Esophagus muscularis mucosa (tissue), 4 donors: ENCODE data around the gene VNN1. TPM values are rescaled to one million over a fixed set of nuclear protein-coding genes. Genes with fewer than 3 reads are reported as not detected.

Experiments used
- DNase-seq: peaks from one replicate; pipeline ENCODE4 v3.0.0-alpha.2; 2017; ENCODE audit errors: extremely low spot score
- H3K27ac ChIP-seq, 4 donors: fragments of 200-600 bp; sonication (generic); replicated peaks in 1 of 4; 1 replicate in 3 of 4; 2 replicates in 1 of 4; pipeline ENCODE4 v1.5.1; 2016 to 2019; ENCODE audit warnings: mild to moderate bottlenecking in 1 of 4
- H3K27me3 ChIP-seq, 4 donors: fragments of 200-600 bp; sonication (generic); one replicate each; pipeline versions ENCODE4 v1.5.1 to v1.6.0; 2016 to 2019
- H3K36me3 ChIP-seq, 4 donors: fragments of 200-600 bp; sonication (generic); one replicate each; pipeline ENCODE4 v1.5.1; 2016 to 2019
- H3K4me1 ChIP-seq, 4 donors: fragments of 200-600 bp; sonication (generic); one replicate each; pipeline ENCODE4 v1.5.1; 2016 to 2019
- H3K4me3 ChIP-seq, 4 donors: fragments of 200-600 bp; sonication (generic); 1 replicate in 2 of 4; 2 replicates in 2 of 4; pipeline ENCODE4 v1.5.1; 2016 to 2019; ENCODE audit warnings: mild to moderate bottlenecking in 4 of 4, moderate library complexity in 1 of 4
- H3K9me3 ChIP-seq, 4 donors: fragments of 200-600 bp; sonication (generic); 1 replicate in 3 of 4; 2 replicates in 1 of 4; pipeline ENCODE4 v1.5.1; 2016 to 2019
- EP300 ChIP-seq: sonication (generic); formaldehyde crosslinking; IDR thresholded peaks from one replicate; pipeline ENCODE4 v1.6.1; 2017; ENCODE audit warnings: antibody characterized with exemption
- POLR2A ChIP-seq: fragments of 450-650 bp; IDR thresholded peaks from one replicate; pipeline ENCODE4 v1.6.1; 2017; ENCODE audit warnings: antibody characterized with exemption, moderate library complexity, mild to moderate bottlenecking, low read depth
- POLR2AphosphoS5 ChIP-seq, 2 donors: sonication (generic); formaldehyde crosslinking; IDR thresholded peaks; one replicate each; pipeline ENCODE4 v1.6.1; 2017; ENCODE audit warnings: antibody characterized with exemption in 2 of 2
- WGBS: methylation state at CpG from one replicate; pipeline ENCODE4 v1.1.5; 2018; 5-methylcytosine and 5-hydroxymethylcytosine counted together
- intact Hi-C: fragments of 100-400 bp; cut with DNase I; formaldehyde crosslinking; loops from one replicate; pipeline ENCODE4 v1.15.1; 2023
- total RNA-seq, 4 donors: library from RNA; depleted of rRNA; stranded (reverse); fragments of >200 nt; gene quantifications; one replicate each; pipeline versions ENCODE4 v1.1.0 to v1.2.1, GENCODE V29; 2016
- TF ChIP-seq, protein P1 (sequence below), 3 experiments: fragments of 200-600 bp in 2 of 3; fragments of 450-650 bp in 1 of 3; sonication (generic) in 2 of 3; IDR thresholded peaks; one replicate each; pipeline ENCODE4 v1.5.1; 2017 to 2019; ENCODE audit warnings: antibody characterized with exemption in 3 of 3, mild to moderate bottlenecking in 2 of 3, moderate library complexity in 1 of 3

Gene VNN1
- total RNA-seq, 4 donors from 2014 or later, result 0.57 to 2.7 (median 1.3) TPM

GRCh38 chr6:132748446-132748845, 34.6 kb upstream of the VNN1 start:
- DNase-seq, result no peak
- 86% methylated on average over 1 of the region's 1 CpG for WGBS
- TF ChIP-seq POLR2A, result no peak
- H3K4me1 ChIP-seq, result no peaks in the 10 kb centered on the region
- no peaks in the 10 kb centered on the region for H3K9me3 ChIP-seq
- intact Hi-C loops, result no loop called here
- H3K4me3 ChIP-seq, result no peak overlapping the region
- no peaks in the 10 kb centered on the region for H3K36me3 ChIP-seq
- no peaks in the 10 kb centered on the region for H3K27me3 ChIP-seq
- H3K27ac ChIP-seq, result no peak overlapping the region

DNA sequence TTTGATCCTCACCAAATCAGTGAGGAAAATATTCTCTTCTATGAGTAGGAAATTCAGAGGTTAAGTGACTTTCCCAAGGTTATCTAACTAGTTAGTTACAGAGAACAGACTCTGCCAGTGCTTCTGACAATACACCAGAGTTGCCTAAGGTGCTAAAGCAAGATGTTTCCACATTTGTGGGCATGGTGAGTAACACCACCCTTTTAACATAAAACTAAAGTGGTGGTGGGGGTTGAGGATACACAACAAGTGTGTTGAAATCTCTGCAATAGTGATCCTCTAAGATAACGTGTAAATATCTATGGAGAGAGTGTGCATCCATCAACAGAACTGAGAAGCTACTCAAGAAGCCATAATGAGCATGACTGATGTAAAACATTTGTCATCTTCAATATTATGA, 32.2 kb upstream of the VNN1 start:
- no peak overlapping the region for H3K4me3 ChIP-seq
- no peaks in the 10 kb centered on the region for H3K9me3 ChIP-seq
- no peaks in the 10 kb centered on the region for H3K4me1 ChIP-seq
- TF ChIP-seq, protein P1, sequence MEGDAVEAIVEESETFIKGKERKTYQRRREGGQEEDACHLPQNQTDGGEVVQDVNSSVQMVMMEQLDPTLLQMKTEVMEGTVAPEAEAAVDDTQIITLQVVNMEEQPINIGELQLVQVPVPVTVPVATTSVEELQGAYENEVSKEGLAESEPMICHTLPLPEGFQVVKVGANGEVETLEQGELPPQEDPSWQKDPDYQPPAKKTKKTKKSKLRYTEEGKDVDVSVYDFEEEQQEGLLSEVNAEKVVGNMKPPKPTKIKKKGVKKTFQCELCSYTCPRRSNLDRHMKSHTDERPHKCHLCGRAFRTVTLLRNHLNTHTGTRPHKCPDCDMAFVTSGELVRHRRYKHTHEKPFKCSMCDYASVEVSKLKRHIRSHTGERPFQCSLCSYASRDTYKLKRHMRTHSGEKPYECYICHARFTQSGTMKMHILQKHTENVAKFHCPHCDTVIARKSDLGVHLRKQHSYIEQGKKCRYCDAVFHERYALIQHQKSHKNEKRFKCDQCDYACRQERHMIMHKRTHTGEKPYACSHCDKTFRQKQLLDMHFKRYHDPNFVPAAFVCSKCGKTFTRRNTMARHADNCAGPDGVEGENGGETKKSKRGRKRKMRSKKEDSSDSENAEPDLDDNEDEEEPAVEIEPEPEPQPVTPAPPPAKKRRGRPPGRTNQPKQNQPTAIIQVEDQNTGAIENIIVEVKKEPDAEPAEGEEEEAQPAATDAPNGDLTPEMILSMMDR (IDR thresholded peaks at IDR 0.05), result no peak
- TF ChIP-seq POLR2A, result no peak
- TF ChIP-seq EP300, result no peak
- no peak for TF ChIP-seq POLR2AphosphoS5 (IDR thresholded peaks at IDR 0.05)
- no peaks in the 10 kb centered on the region for H3K36me3 ChIP-seq
- no peaks in the 10 kb centered on the region for H3K27me3 ChIP-seq
- no peak for DNase-seq
- intact Hi-C loops, result no loop called here
- no peak overlapping the region for H3K27ac ChIP-seq
- WGBS, result 56% methylated on average over 1 of the region's 1 CpG

GRCh38 chr6:132742495-132742894, 28.6 kb upstream of the VNN1 start:
- H3K27me3 ChIP-seq, result no peaks in the 10 kb centered on the region

DNA sequence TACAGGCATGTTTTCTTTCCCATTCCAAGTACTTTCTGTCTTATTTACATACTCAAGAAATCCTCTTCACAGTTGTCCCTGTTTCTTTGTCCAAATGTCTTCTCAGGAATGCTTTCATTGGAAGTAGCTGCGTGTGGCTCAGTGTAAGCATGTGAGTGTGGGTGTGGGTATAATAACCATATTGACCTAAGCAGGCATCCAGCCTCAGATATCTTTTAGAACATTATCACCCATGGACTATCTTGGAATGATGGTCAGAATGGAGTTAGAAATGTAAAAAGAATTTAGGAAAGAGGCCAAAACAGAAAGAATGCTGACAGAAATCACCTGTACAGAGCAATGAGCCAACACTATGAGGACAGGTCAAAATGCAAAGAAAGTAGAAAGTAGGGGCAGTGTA, 27.4 kb upstream of the VNN1 start:
- no peaks in the 10 kb centered on the region for H3K9me3 ChIP-seq
- no peaks in the 10 kb centered on the region for H3K36me3 ChIP-seq
- TF ChIP-seq POLR2AphosphoS5 (IDR thresholded peaks at IDR 0.05), result no peak
- no peak for TF ChIP-seq EP300
- TF ChIP-seq, protein P1 (IDR thresholded peaks at IDR 0.05), result no peak
- no peak for TF ChIP-seq POLR2A
- intact Hi-C loops, result no loop called here
- no peak for DNase-seq
- no peak overlapping the region for H3K4me3 ChIP-seq
- 86% methylated on average over 1 of the region's 1 CpG for WGBS
- H3K27me3 ChIP-seq, result no peaks in the 10 kb centered on the region
- H3K27ac ChIP-seq, result no peak overlapping the region
- H3K4me1 ChIP-seq, result no peaks in the 10 kb centered on the region

More at GRCh38 chr6:132742495-132742894, 28.6 kb upstream of the VNN1 start:
- TF ChIP-seq POLR2A, result no peak
- no peak for TF ChIP-seq POLR2AphosphoS5 (IDR thresholded peaks at IDR 0.05)
- Histone ChIP-seq H3K9me3 (no peaks in the 10 kb centered on the region), H3K36me3 (no peaks in the 10 kb centered on the region), H3K4me1 (no peaks in the 10 kb centered on the region), H3K27ac (no peak overlapping the region), H3K4me3 (no peak overlapping the region)
- intact Hi-C loops, result no loop called here
- 63% methylated on average over 4 of the region's 4 CpGs for WGBS
- no peak for DNase-seq

DNA sequence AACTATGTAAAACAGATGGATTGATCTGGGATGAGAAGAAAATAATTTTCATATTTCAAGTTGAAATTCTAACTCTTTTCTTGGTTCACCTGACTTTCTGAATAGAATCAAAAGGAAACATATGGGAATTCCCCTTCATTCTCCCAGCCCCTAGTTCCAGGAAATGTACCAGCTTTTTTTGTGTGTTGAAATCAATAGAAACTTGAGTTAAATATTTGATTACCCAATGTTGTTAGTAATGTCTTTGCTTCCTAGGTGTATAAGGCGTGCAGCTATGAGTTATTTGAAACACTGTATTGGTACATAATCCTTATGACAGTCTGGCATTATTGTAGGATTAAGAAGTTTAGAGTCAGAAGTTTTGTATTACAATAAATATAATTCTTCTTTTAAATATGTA, 22.4 kb upstream of the VNN1 start:
- Histone ChIP-seq H3K36me3 (no peaks in the 10 kb centered on the region), H3K4me3 (no peak overlapping the region), H3K27ac (no peak overlapping the region), H3K4me1 (peaks cover 0 to 12% (median under 1%) of the 10 kb centered on the region in 4 donors), H3K9me3 (no peaks in the 10 kb centered on the region), H3K27me3 (no peaks in the 10 kb centered on the region)
- 67% methylated on average over 1 of the region's 1 CpG for WGBS
- intact Hi-C loops, result no loop called here
- DNase-seq, result no peak
- TF ChIP-seq, protein P1 (IDR thresholded peaks at IDR 0.05), result no peak
- TF ChIP-seq EP300 (no peak), POLR2A (no peak), POLR2AphosphoS5 (IDR thresholded peaks at IDR 0.05) (no peak)

GRCh38 chr6:132734694-132735236, 20.9 kb upstream of the VNN1 start:
- Histone ChIP-seq H3K4me1 (peaks cover 0 to 24% (median 9%) of the 10 kb centered on the region in 4 donors), H3K4me3 (no peak overlapping the region), H3K27ac (no peak overlapping the region), H3K36me3 (no peaks in the 10 kb centered on the region), H3K27me3 (no peaks in the 10 kb centered on the region), H3K9me3 (no peaks in the 10 kb centered on the region)
- WGBS, result 45% methylated on average over 3 of the region's 3 CpGs
- no peak for DNase-seq
- intact Hi-C loops, result no loop called here
- TF ChIP-seq, protein P1 (IDR thresholded peaks at IDR 0.05), result peak in 1 of 3 experiments; percentile 18
- TF ChIP-seq POLR2A, result no peak
- no peak for TF ChIP-seq POLR2AphosphoS5 (IDR thresholded peaks at IDR 0.05)
